HepG2 (cell line): Measurements from ENCODE around the gene PIK3R1. TPM values are rescaled to one million over a fixed set of nuclear protein-coding genes. Genes with fewer than 3 reads are reported as not detected.
A peak's percentile ranks its signal among the peaks of the same experiment; 100 is the strongest.

ENCODE experiments used
- ATAC-seq: fragments of 200-7000 bp; cut with Tn5 transposase; 3 replicates; pipeline ENCODE4 v1.9.1; 2020; ENCODE audit warnings: mild to moderate bottlenecking, moderate library complexity
- BruUV-seq: library from RNA; stranded (reverse); fragments of 400-500 nt; replicated peaks from 2 replicates; lab custom pipeline; 2021; lab: Mats Ljungman, UMichigan
- CTCF ChIA-PET: fragments of 300-600 bp; formaldehyde crosslinking; extraction: SDS; loops from one replicate; lab custom pipeline; 2021; ENCODE audit warnings: low total read pairs, inconsistent platforms, low intra/inter-chr PET ratio; lab: Yijun Ruan, JAX
- POLR2A ChIA-PET: fragments of 350-600 bp; sonication (Branson Sonifier 250); formaldehyde crosslinking; loops from one replicate; lab custom pipeline; 2020; ENCODE audit warnings: antibody characterized with exemption, inconsistent platforms; lab: Yijun Ruan, JAX
- DNase-seq: peaks from one replicate; pipeline ENCODE4 v3.0.0-alpha.2; 2015; ENCODE audit warnings: low spot score
- FAIRE-seq: peaks from 3 replicates; lab custom pipeline; 2011; peaks lifted over from hg19 to GRCh38; lab: Jason Lieb, UNC
- H2AFZ ChIP-seq: one replicate; pipeline ENCODE4 v1.6.1; 2011; ENCODE audit warnings: low read length, inconsistent platforms
- H3K27ac ChIP-seq: fragments of 300-600 bp; 3 replicates; pipeline ENCODE4 v1.8.0; 2011; ENCODE audit warnings: mixed run types, mild to moderate bottlenecking, mixed read lengths, low read length, inconsistent platforms; ENCODE audit not compliant: insufficient read depth; ENCODE audit errors: extremely low read length
- H3K27me3 ChIP-seq, 2 experiments: fragments of 200-600 bp in 1 of 2; 2 replicates in 1 of 2; 3 replicates in 1 of 2; pipeline versions ENCODE4 v1.6.0 to v1.8.0; 2011; ENCODE audit warnings: low read length in 2 of 2, mild to moderate bottlenecking in 2 of 2, moderate library complexity in 2 of 2, inconsistent platforms in 1 of 2; ENCODE audit not compliant: insufficient read depth in 2 of 2, control insufficient read depth in 1 of 2
- H3K36me3 ChIP-seq, 2 experiments: fragments of 200-600 bp in 1 of 2; replicated peaks in 1 of 2; 2 replicates in 1 of 2; 3 replicates in 1 of 2; pipeline versions ENCODE4 v1.5.1 to v1.8.0; 2011; ENCODE audit warnings: low read length in 2 of 2, inconsistent platforms in 1 of 2; ENCODE audit not compliant: insufficient read depth in 2 of 2, control insufficient read depth in 1 of 2
- H3K4me1 ChIP-seq: 2 replicates; pipeline ENCODE4 v1.5.1; 2012; ENCODE audit warnings: low read length, inconsistent platforms; ENCODE audit not compliant: insufficient read depth
- H3K4me2 ChIP-seq: 2 replicates; pipeline ENCODE4 v1.6.0; 2011; ENCODE audit warnings: low read depth, low read length, inconsistent platforms
- H3K4me3 ChIP-seq, 3 experiments: fragments of 200-600 bp in 1 of 3; sonication (generic), shearing (Covaris generic) in 1 of 3; replicated peaks in 1 of 3; 2 replicates each; pipeline ENCODE4 v1.5.1; 2011 to 2016; ENCODE audit warnings: low read length in 3 of 3, inconsistent platforms in 2 of 3, low read depth in 2 of 3, mild to moderate bottlenecking in 2 of 3, control low read depth in 1 of 3, mixed read lengths in 1 of 3; ENCODE audit not compliant: insufficient read depth in 1 of 3
- H3K79me2 ChIP-seq: one replicate; pipeline ENCODE4 v1.6.1; 2011; ENCODE audit warnings: low read length, inconsistent platforms; ENCODE audit not compliant: insufficient read depth
- H3K9ac ChIP-seq: 2 replicates; pipeline ENCODE4 v1.6.0; 2011; ENCODE audit warnings: mild to moderate bottlenecking, low read depth, low read length, inconsistent platforms; ENCODE audit not compliant: insufficient read depth
- H3K9me3 ChIP-seq: 2 replicates; pipeline ENCODE4 v1.5.1; 2012; ENCODE audit warnings: mild to moderate bottlenecking, low read length
- H4K20me1 ChIP-seq: 2 replicates; pipeline ENCODE4 v1.6.0; 2011; ENCODE audit warnings: inconsistent platforms, mild to moderate bottlenecking, low read length, moderate library complexity; ENCODE audit not compliant: insufficient read depth
- BCLAF1 ChIP-seq: fragments of 450-650 bp; IDR thresholded peaks from 2 replicates; pipeline ENCODE4 v1.6.1; 2017; ENCODE audit warnings: mild to moderate bottlenecking
- PRDM4 ChIP-seq: sonication (generic); formaldehyde crosslinking; IDR thresholded peaks from 2 replicates; pipeline ENCODE4 v1.9.0; 2021; ENCODE audit warnings: missing genetic modification reagents, borderline replicate concordance
- SNAI1 ChIP-seq: sonication (generic); formaldehyde crosslinking; IDR thresholded peaks from 2 replicates; pipeline ENCODE4 v1.5.0; 2020; ENCODE audit warnings: mild to moderate bottlenecking, missing genetic modification reagents, borderline replicate concordance
- TCF7L2 ChIP-seq: IDR thresholded peaks from 2 replicates; pipeline ENCODE4 v1.6.1; 2011; ENCODE audit warnings: mild to moderate bottlenecking, low read depth, low read length, moderate library complexity
- ZNF296 ChIP-seq: sonication (generic); formaldehyde crosslinking; conservative IDR thresholded peaks from 2 replicates; pipeline ENCODE4 v1.5.0; 2020; ENCODE audit warnings: mild to moderate bottlenecking, missing genetic modification reagents
- ZNF512B ChIP-seq: sonication (generic); formaldehyde crosslinking; IDR thresholded peaks from 2 replicates; pipeline ENCODE4 v1.5.1; 2020; ENCODE audit warnings: missing genetic modification reagents, mild to moderate bottlenecking, borderline replicate concordance
- ZNF784 ChIP-seq: sonication (generic); formaldehyde crosslinking; IDR thresholded peaks from 2 replicates; pipeline ENCODE4 v1.5.1; 2020; ENCODE audit warnings: missing genetic modification reagents, mild to moderate bottlenecking, borderline replicate concordance
- WGBS: methylation state at CpG from one replicate; pipeline ENCODE4 v1.1.6; 2017; ENCODE audit warnings: low lambda C conversion rate; 5-methylcytosine and 5-hydroxymethylcytosine counted together
- in situ Hi-C: cut with HindIII; loops from 2 replicates; pipeline ENCODE4 v1.10.0; 2017; ENCODE audit warnings: low pct_unique_long_range_greater_than_20kb; ENCODE audit not compliant: extremely low pct_ligation_motif_present
- intact Hi-C: fragments of 100-400 bp; cut with micrococcal nuclease; formaldehyde crosslinking; loops from one replicate; pipeline ENCODE4 v1.10.0; 2022; ENCODE audit not compliant: unreplicated experiment
- polyA plus RNA-seq, 8 experiments: library from polyadenylated mRNA; depleted of rRNA in 3 of 8; stranded (reverse) in 7 of 8; unstranded in 1 of 8; fragments of >200 nt; fragmentation: Illumina TruSeq in 4 of 8; extraction: Trizol in 4 of 8; gene quantifications; 2 replicates each; pipeline versions ENCODE4 v1.2.1 to v1.2.3, GENCODE V29; 2011 to 2016; ENCODE audit warnings: low read depth in 4 of 8, missing spikeins in 1 of 8, mixed read lengths in 1 of 8; ENCODE audit not compliant: insufficient read depth in 1 of 8
- total RNA-seq, 5 experiments: library from RNA; depleted of rRNA; stranded (reverse); fragments of >200 nt; fragmentation: Illumina TruSeq; extraction: Trizol; gene quantifications; 2 replicates each; pipeline ENCODE4 v1.2.3, GENCODE V29; 2016; ENCODE audit warnings: low read depth in 1 of 5

The PIK3R1 gene
- total and polyA plus RNA-seq, 2 of the 13 experiments (the other 11 are each of a cell fraction or from before 2014, with no cell fraction given): 8.4 to 21.3 TPM

- FAIRE-seq (no peak), DNase-seq (no peak), ATAC-seq (no peak)
- no peaks in the 10 kb centered on the region; the same call in 1 of the 2 replicates for H4K20me1 ChIP-seq
- H3K4me1 ChIP-seq: peaks cover 81% of the 10 kb centered on the region
- H3K4me3 ChIP-seq: no peak overlapping the region
- intact Hi-C loops (no loop called here), in situ Hi-C loops (no loop called here)
- H3K27ac ChIP-seq: peak overlapping the region; percentile 20
- H3K79me2 ChIP-seq: peaks cover 42% of the 10 kb centered on the region
- no peak for TF ChIP-seq BCLAF1
- no peaks in the 10 kb centered on the region for H3K27me3 ChIP-seq
- no peak overlapping the region for H3K4me2 ChIP-seq
- ChIA-PET CTCF (no interaction called here), POLR2A (no interaction called here)
- WGBS: 99% methylated on average over 5 of the region's 5 CpGs
- H2AFZ ChIP-seq: no peak overlapping the region
- H3K36me3 ChIP-seq: peaks cover 0 to 10% of the 10 kb centered on the region in 2 experiments; a peak in 2 of 5 replicates
- H3K9me3 ChIP-seq: no peaks in the 10 kb centered on the region
- no peak overlapping the region for H3K9ac ChIP-seq
- no TSS peak for BruUV-seq
Observed at GRCh38 chr5:68268852-68269130, 53.2 kb downstream of the PIK3R1 start.

- Histone ChIP-seq H3K9me3 (no peaks in the 10 kb centered on the region), H3K4me3 (no peak overlapping the region), H3K79me2 (peaks cover 36% of the 10 kb centered on the region), H3K27me3 (no peaks in the 10 kb centered on the region), H2AFZ (no peak overlapping the region), H3K4me2 (no peak overlapping the region), H3K9ac (no peak overlapping the region), H3K27ac (peak overlapping the region; percentile 53), H3K36me3 (peaks cover 2 to 19% of the 10 kb centered on the region in 2 experiments; a peak in 4 of 5 replicates), H4K20me1 (no peaks in the 10 kb centered on the region; the same call in 1 of the 2 replicates), H3K4me1 (peaks cover 71% of the 10 kb centered on the region)
- ChIA-PET CTCF (no interaction called here), POLR2A (no interaction called here)
- ATAC-seq (no peak), DNase-seq (no peak), FAIRE-seq (no peak)
- in situ Hi-C loops (no loop called here), intact Hi-C loops (loop anchor here (2.0 kb wide), 1 partner anchor 15 kb away; no protein-coding TSS in a partner anchor)
- BruUV-seq: no TSS peak
- 95% methylated on average over 2 of the region's 2 CpGs for WGBS
- TF ChIP-seq ZNF512B (CRISPR knock-in tag): no peak
- TF ChIP-seq ZNF296 (CRISPR knock-in tag): no peak
- no peak for TF ChIP-seq SNAI1 (CRISPR knock-in tag)
- no peak for TF ChIP-seq ZNF784 (CRISPR knock-in tag)
- no peak for TF ChIP-seq PRDM4 (CRISPR knock-in tag)
- no peak for TF ChIP-seq TCF7L2
Observed at GRCh38 chr5:68269820-68270219, 54.3 kb downstream of the PIK3R1 start.
